NK-92 (cell line): Measurements from ENCODE around the gene KDM1A.
"Not testable (repeated sequence)": the region's sequence is repeated elsewhere in the genome, so short reads cannot be mapped to it uniquely, and the experiment has no call there.

Experiments
- DNase-seq: peaks from one replicate; lab custom pipeline; 2025; ENCODE audit not compliant: unreplicated experiment; lab: John Stamatoyannopoulos, UW

KDM1A gene

DNA sequence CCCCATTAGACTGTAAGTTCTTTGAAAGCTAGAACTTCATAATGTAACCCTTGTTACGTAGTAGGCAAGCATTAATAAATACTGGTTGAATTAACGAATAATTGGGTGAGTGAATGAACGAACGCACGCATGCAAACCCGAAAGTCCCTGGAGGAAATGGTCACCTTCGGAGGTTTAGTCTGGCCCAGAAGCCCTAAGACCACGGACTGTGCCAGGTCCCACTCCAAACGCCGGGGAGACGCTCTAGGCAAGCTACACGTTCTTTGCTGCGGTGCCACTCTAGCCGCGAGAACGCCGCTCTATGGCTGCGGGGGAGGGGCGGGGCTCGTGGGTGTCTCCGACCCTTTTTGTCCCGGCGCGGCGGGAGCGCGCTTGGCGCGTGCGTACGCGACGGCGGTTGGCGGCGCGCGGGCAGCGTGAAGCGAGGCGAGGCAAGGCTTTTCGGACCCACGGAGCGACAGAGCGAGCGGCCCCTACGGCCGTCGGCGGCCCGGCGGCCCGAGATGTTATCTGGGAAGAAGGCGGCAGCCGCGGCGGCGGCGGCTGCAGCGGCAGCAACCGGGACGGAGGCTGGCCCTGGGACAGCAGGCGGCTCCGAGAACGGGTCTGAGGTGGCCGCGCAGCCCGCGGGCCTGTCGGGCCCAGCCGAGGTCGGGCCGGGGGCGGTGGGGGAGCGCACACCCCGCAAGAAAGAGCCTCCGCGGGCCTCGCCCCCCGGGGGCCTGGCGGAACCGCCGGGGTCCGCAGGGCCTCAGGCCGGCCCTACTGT, at the start of gene KDM1A:
KDM1A (plus strand) TSS at position 375 of the 769 bp plus-strand sequence; CDS start at position 504, 129 bp downstream.
- no peak for DNase-seq

DNA sequence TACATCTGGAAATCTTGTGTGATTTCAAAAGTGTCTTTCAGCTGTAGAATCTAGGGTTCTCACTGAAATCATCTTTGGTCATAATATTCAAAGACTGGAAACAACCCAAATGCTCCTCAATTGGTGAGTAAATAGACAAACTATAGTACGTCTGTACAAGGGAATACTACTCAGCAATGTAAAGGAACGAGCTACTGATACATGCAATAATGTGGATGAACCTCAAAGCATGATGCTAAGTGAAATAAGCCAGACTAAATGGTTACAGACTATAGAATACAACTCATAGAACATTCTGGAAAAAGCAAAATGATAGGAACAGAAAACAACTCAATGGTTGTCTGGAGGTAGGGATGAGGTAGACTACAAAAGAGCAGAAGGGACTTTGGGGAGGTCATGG, 49.2 kb upstream of the KDM1A start:
- DNase-seq, result no peak

DNA sequence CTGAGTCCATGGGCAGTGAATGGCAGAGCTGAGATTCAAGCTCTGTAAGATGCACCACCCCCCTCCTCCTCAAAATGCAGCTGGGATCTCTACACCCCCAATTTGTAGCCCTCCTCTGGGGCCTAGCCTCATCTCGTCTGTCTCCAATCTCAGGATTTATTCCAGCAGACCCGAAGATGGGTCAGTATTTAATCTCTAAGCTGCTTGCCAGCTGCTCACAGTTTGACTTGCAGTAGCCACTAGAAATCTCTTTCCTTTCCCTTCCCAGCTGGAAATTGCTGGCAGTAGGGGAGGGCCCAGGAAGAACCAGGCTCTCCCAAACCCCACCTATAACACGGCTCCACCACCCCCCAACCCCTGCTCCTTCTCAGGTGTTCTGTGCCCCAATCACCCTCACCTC, 48.1 kb upstream of the KDM1A start:
- DNase-seq, result no peak

DNA sequence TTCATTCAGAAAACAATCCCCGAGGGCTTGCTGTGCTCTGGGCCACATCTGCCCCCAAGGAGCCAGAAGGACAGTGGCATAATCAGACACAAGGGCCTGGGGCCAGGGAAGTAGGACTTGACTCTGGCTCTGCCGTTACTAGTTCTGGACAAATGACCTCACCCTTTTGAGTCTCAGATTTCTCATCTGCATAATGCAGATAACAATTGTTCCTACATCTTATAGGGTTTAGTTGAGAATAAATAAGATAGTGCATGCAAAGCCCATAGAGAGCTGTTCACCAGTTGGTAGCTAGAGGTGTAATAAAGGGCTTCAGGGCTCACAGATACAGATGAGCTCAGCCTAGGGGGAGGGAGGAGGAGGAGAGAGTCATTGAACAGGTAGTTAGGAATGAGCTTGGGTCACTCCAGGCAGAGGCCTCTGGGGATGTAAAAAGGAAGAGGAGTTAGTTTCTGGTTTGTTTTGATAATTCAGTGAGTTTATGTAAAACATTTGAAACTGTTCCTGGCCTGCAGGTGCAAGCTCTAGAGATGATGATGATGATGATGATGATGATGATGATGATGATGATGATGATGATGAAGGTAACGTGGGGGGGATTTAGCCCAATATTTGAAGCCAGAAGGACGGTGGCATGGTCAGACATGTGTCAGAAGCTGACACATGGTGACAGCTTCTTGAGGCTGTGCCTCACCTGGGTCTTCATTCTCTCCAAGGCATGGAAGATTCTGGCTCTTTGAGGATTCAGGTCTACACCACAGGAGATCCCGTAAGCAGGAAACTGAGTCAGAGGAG, 47.5 kb upstream of the KDM1A start:
- no peak for DNase-seq

DNA sequence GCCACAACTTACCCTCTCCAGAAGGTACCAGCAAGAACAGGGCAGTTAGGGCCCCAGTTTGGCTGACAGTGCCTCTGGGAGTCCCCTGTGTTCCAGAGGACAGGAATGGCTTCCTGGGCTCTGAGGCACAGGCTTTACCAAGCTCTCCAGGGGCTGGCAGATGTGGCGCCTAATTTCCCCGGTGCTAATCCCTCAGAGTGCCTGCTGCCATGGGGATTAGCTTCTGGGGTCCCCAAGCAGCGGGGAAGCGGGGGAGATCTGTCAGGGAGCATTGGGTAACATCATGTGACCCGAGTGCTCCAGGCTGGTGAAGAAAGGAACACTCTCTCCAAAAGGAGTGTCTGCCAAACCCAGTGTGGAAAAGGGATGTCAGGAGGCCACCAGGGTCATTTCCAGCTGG, 46.5 kb upstream of the KDM1A start, which contains the start of gene LACTBL1:
LACTBL1 (minus strand) TSS at position 107 of the 400 bp plus-strand sequence. CDS start 550 bp downstream, outside the sequence.
- DNase-seq, result no peak

DNA sequence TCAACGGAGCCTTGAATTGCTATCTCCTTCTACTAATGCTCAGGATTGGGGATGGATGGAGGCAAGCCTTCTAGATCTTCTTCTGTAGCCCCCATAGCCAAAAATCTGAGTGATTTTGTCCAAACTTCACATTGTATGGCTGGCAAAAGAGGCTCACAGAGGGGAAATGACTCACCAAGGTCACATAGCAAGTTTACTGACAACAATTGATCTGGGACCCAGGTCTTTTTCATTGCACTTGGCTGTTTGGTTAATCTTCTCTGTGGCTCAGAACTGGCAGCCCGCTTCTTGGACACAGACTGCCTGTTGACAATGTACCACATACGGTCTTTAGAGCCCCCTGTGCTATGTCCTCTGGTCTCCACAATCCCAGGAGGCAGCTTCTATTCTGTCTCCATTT, 43.6 kb upstream of the KDM1A start:
- no peak for DNase-seq

DNA sequence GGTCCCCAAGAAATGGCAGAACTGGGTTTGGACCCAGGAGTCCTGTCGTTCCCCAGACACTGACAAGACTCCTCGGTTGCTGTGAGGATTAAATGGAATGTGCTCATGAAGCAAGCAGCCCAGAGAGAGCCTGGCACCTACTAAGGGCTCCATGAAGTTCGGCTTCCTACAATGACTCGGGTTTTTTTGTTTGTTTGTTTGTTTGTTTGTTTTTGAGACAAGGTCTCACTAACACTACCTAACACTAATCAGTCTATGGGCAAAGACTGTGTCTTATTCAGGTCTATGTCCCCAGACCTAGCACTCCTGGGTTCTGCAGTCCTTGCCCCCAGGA, 43.2 kb upstream of the KDM1A start:
- DNase-seq, result no peak

DNA sequence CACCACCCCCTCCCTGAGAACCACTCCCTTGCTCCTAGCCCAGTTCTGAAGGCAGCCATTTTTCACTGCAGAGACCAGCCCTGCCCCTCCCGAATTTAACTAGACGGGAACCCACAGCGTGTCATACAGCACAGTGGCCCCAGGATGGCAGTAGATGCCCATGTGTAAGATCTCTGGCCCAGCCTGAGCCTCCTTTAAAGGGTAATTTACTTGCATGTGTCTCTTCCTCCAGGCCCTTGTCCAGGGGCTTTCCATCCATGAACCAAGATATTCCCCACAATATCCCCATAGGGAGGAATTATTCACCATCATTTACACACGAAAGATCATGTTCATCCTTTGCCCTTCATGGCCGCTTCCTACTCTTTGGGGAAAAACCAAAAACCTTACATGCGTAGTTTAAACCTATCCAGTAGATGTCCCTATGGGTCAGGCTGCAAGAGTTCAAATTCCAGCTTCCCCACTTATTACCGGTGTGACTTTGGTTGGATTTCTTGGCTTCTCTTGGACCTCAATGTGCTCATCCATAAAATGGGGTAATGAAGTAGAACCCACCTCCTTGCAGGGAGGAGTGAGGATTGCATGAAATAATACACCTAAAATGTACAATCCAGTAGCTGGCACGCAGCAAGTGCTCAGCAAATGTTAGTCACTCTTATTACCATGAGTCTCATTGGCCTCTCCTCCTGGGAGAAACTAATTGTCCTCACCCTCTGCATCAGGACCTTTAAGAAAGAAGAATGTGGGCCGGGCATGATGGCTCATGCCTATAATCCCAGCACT, 42.6 kb upstream of the KDM1A start:
- no peak for DNase-seq

DNA sequence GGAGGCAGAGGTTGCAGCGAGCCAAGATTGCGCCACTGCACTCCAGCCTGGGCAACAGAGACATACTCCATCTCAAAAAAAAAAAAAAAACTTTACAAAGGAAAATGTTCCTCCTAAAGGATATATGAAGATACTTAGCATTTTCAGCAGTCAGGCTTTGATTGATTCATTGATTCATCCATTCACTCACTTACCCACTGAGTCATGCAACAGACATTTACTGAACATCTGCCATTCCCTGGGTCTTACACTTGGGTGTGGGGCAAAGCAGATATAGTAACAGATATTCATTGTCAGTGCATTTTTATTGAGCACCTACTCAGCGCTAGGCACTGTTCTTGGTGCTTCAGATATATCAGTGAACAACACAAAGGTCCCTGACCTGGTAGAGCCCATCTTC, 41.0 kb upstream of the KDM1A start:
- no peak for DNase-seq

DNA sequence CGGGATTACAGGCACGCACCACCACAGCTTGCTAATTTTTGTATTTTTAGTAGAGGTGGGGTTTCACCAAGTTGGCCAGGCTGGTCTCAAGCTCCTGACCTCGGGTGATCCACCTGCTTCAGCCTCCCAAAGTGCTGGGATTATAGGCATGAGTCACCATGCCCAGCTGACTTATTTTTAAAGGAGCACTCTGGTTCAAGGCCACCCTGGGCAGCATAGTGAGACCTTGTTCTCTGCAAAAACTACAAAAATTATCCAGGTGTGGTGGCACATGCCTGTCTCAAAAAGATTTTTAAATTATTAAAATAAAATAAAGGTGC, 38.8 kb upstream of the KDM1A start:
- not testable (repeated sequence) for DNase-seq

DNA sequence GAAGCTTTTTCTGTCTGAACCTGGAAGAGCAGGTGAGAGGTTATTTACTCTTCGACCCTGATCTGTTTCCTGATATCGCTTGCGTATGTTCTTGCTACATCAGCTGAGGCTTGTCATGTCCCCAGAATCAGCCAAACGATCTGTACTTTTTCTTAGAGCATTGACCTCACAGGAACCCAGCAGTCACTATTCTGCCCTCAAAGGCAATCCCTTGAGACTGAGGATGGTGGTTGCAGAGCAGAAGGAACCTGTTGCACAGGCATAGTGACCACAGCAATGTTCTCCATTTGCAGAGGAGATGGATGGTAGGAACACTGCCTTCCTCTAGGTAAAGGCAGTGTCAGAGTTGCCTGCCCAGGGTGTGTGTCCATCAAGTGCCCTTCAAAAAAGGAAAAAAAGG, 35.3 kb upstream of the KDM1A start:
- no peak for DNase-seq

DNA sequence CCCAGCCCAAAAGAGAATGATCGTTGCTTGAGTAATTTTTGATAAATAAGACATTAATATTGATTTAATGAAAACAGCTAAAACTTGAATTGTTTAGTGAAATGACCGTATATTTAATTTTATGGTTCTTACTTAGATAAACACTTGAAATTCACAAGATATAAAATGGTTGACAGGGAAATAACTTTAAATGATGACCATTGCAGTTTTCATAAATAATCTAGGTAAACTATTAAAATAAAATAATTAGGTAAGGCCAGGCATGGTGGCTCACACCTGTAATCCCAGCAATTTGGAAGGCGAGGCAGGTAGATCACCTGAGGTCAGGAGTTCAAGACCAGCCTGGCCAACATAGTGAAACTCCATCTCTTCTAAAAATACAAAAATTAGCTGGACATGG, 26.9 kb upstream of the KDM1A start:
- DNase-seq, result not testable (repeated sequence)

DNA sequence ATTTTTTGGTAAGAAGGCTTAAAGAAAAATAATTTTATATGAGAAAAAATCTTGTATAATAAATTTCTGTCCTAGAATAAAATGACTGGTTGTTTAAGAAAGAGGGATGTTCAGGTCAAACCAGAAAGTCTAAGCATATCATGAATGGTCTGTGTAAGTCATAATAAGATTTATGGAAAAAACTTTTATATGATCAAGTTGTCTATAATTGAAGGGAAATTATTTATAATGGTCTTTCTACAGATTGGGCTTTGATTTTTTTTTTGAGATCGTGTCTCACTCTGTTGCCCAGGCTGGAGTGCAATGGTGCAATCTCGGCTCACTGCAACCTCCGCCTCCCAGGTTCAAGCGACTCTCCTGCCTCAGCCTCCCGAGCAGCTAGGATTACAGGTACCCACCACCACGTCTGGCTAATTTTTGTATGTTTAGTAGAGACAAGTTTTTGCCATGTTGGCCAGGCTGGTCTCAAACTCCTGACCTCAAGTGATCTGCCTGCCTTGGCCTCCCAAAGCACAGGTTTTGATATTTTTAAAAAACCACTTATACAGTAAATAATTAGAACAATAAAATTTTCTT, 26.0 kb upstream of the KDM1A start:
- not testable (repeated sequence) for DNase-seq

DNA sequence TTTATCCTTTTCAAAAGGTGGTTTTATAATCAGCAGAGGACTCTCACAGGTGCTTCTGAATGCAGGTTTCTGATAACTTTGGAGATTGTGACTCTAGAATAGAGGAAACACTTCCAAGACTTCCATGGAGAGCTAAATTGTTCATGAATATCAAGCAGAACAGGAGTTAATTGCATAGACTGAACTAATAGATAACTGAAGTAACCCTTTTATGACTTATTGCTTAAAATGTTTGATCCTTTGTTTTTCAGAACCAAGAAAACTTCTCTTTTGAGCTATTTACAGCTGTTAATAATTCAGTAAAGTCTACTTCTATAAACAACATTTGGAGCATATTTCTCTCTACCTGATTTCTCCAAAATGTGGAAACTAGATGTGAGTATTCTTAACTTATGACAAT, 23.5 kb upstream of the KDM1A start:
- no peak for DNase-seq

DNA sequence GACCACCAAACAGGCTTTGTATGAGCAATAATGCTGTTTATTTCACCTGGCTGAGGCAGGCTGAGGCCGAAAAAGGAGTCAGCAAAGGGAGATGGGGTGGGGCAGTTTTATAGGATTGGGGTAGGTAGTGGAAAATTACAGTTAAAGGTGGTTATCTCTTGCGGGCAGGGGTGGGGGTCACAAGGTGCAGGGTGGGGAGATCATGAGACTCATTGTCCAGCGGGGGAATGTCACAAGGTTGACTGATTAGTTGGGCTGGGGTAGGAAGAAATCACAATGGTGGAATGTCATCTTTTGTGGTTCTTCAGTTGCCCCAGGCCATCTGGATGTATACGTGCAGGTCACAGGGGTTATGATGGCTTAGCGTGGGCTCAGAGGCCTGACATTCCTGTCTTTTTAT, 21.7 kb upstream of the KDM1A start:
- not testable (repeated sequence) for DNase-seq

DNA sequence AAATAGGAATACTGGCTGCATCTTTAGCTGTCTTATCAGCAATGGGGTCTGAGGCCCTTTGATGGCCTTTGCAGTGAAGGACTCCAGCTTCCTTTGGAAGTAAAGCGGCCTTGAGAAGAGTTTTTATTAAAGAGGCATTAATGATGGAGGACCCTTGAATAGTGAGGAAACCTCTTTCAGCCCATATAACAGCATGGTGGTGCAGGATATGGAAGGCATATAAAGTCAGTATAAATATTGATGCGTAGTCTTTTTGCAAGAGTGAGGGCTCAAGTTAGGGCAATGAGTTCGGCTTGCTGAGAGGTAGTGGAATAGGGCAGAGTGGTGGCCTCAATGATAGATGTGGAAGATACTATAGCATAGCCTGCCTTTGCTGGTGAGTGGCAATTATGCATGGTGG, 19.1 kb upstream of the KDM1A start:
- not testable (repeated sequence) for DNase-seq

DNA sequence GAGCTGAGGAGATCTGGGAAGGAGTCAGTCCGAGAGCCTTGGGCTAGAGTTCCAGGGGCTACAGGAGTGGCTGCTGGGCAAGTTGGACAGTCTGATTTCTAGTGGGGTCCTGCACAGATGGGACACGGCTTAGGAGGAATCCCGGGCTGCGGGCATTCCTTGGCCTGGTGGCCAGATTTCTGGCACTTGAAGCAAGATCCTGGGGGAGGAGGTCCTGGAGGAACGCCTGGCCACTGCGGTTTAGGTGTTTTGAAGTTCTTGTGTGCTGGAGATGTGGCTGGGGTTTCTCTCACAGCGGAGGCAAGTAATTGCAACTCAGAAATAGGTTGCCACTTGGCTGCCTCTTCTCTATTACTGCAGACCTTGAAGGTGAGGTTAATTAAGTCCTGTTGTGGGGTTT, 17.1 kb upstream of the KDM1A start:
- DNase-seq, result not testable (repeated sequence)

DNA sequence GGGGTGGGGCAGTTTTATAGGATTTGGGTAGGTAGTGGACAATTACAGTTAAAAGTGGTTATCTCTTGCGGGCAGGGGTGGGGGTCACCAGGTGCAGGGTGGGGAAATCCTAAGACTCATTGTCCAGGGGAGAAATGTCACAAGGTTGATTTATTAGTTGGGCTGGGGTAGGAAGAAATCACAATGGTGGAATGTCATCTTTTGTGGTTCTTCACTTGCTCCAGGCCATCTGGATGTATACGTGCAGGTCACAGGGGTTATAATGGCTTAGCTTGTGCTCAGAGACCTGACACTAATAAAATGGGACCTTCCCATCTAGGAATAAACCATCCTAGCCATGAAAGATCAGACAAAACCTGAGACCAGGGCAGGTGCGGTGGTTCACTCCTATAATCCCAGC, 15.2 kb upstream of the KDM1A start:
- DNase-seq, result no peak

DNA sequence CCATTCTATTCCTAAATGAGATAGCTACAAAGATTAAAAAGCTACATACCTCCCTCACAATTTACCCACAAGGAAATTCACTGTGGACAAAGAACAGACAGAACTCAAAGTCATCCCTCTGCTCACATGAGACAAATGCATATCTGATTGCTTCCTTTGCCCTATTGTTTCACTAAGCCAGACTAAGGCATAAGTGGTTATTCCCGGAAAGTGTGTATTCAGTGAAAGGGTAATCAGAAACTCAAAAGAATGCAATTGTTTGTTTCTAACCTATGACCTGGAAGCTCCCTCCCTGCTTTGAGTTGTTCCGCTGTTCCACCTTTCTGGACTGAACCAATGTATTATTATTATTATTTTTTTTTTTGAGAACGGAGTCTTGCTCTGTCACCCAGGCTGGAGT, 14.5 kb upstream of the KDM1A start:
- DNase-seq, result not testable (repeated sequence)

DNA sequence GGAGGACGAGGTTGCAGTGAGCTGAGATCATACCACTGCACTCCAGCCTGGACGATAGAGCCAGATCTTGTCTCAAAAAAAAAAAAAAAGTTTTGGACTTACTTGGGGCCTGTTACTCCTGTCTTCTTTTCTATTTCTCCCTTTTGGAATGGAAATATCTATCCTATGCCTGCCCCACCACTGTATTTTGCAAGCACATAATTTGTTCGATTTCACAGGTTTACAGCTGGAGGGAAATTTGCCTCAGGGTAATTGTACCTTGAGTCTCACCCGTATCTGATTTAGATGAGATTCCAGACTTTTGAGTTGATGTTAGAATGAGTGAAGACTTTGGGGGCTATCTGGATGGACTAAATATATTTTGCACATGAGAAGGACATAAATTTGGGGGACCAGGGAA, 12.2 kb upstream of the KDM1A start:
- no peak for DNase-seq

DNA sequence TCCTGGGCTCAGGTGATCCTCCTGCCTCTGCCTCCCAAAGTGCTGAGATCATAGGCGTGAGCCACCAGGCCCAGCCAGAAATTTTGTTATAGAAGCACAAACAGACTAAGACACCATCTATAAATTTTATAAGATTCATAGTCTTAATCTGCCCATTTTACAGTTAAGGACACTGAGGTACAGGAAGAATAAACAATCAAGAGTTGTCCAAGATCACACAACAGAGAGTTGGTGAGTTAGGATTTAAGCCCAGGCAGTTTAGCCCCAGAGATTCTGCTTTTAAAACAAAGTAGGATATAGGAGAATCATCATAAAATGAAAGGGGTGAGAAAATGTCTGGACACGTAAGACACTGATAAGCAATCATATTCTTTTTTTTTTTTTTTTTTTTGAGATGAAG, 10.4 kb upstream of the KDM1A start:
- no peak for DNase-seq
